A549 (cell line): Measurements from ENCODE around the gene SHD. TPM values are rescaled to one million over a fixed set of nuclear protein-coding genes. Genes with fewer than 3 reads are reported as not detected.

Experiments
- ATAC-seq, 2 experiments: fragments of 200-7000 bp in 1 of 2; fragments of >200 bp in 1 of 2; cut with Nextera tagmentation in 1 of 2; cut with Tn5 transposase in 1 of 2; 3 replicates each; pipeline versions ENCODE4 v1.8.0 to v1.9.1; 2018 to 2020; ENCODE audit warnings: mild to moderate bottlenecking in 1 of 2, moderate library complexity in 1 of 2
- CTCF ChIA-PET: fragments of 300-600 bp; sonication (Branson Sonifier 250); formaldehyde crosslinking; extraction: SDS; loops from one replicate; lab custom pipeline; 2021; ENCODE audit warnings: antibody characterized with exemption, inconsistent platforms; lab: Yijun Ruan, JAX
- POLR2A ChIA-PET: fragments of 350-600 bp; formaldehyde crosslinking; extraction: SDS; loops from one replicate; lab custom pipeline; 2021; ENCODE audit warnings: antibody characterized with exemption, inconsistent platforms; lab: Yijun Ruan, JAX
- DNase-seq, 2 experiments: peaks; one replicate each; pipeline versions ENCODE4 v3.0.0 to v3.0.0-alpha.2; 2011 to 2016; ENCODE audit warnings: low read depth in 1 of 2, low spot score in 1 of 2
- FAIRE-seq: peaks from 2 replicates; lab custom pipeline; 2011; peaks lifted over from hg19 to GRCh38; lab: Jason Lieb, UNC
- H3K27ac ChIP-seq, 2 experiments: fragments of >200 bp; sonication (Bioruptor Twin); formaldehyde crosslinking; 3 replicates each; pipeline ENCODE4 v1.5.1; 2016 to 2017
- H3K4me1 ChIP-seq: fragments of >200 bp; sonication (Bioruptor Twin); formaldehyde crosslinking; 3 replicates; pipeline ENCODE4 v1.6.1; 2016
- H3K4me2 ChIP-seq: fragments of >200 bp; sonication (Bioruptor Twin); formaldehyde crosslinking; 3 replicates; pipeline ENCODE4 v1.6.1; 2016
- H3K4me3 ChIP-seq: fragments of >200 bp; sonication (Bioruptor Twin); formaldehyde crosslinking; 3 replicates; pipeline ENCODE4 v1.5.1; 2016
- H3K9me3 ChIP-seq: fragments of >200 bp; sonication (Bioruptor Twin); formaldehyde crosslinking; 3 replicates; pipeline ENCODE4 v1.6.1; 2016
- ATOH8 ChIP-seq: fragments of 250-450 bp; sonication (Bioruptor Pico); IDR thresholded peaks from 2 replicates; pipeline ENCODE4 v1.5.0; 2020; ENCODE audit warnings: low read depth, mild to moderate bottlenecking, moderate library complexity
- CBX8 ChIP-seq: fragments of 200-600 bp; sonication (generic); IDR thresholded peaks from 2 replicates; pipeline ENCODE4 v1.6.1; 2016
- CEBPB ChIP-seq, 2 experiments: fragments of >200 bp in 1 of 2; sonication (Bioruptor Twin) in 1 of 2; formaldehyde crosslinking in 1 of 2; IDR thresholded peaks; 2 replicates each; pipeline ENCODE4 v1.6.1; 2012 to 2016
- CHD2 ChIP-seq: fragments of 150-350 bp; IDR thresholded peaks from 2 replicates; pipeline ENCODE4 v1.6.1; 2014; ENCODE audit warnings: low read length; ENCODE audit not compliant: partially characterized antibody
- E2F6 ChIP-seq: IDR thresholded peaks from 2 replicates; pipeline ENCODE4 v1.6.1; 2012; ENCODE audit warnings: low read depth, borderline replicate concordance
- EHF ChIP-seq: fragments of 250-450 bp; sonication (Bioruptor Pico); IDR thresholded peaks from 2 replicates; pipeline ENCODE4 v1.5.0; 2020; ENCODE audit warnings: mild to moderate bottlenecking
- ESRRA ChIP-seq: fragments of 150-350 bp; IDR thresholded peaks from 2 replicates; pipeline ENCODE4 v1.6.1; 2014; ENCODE audit warnings: mild to moderate bottlenecking, low read length, borderline replicate concordance
- HDAC2 ChIP-seq: fragments of 200-600 bp; sonication (generic); IDR thresholded peaks from 2 replicates; pipeline ENCODE4 v1.6.1; 2016
- HOXB13 ChIP-seq: fragments of 250-450 bp; sonication (Bioruptor Pico); IDR thresholded peaks from 2 replicates; pipeline ENCODE4 v1.5.0; 2020; ENCODE audit warnings: low read depth, mild to moderate bottlenecking, moderate library complexity
- JUN ChIP-seq, 2 experiments: fragments of >200 bp; sonication (Bioruptor Twin); formaldehyde crosslinking; IDR thresholded peaks; 2 replicates in 1 of 2; 3 replicates in 1 of 2; pipeline ENCODE4 v1.6.1; 2016 to 2017
- JUNB ChIP-seq: fragments of >200 bp; sonication (Bioruptor Twin); formaldehyde crosslinking; IDR thresholded peaks from 2 replicates; pipeline ENCODE4 v1.6.1; 2016
- KDM1A ChIP-seq: fragments of 200-600 bp; sonication (generic); IDR thresholded peaks from 2 replicates; pipeline ENCODE4 v1.6.1; 2016; ENCODE audit warnings: low read depth, mild to moderate bottlenecking
- KDM5A ChIP-seq: fragments of 200-600 bp; sonication (generic); IDR thresholded peaks from 2 replicates; pipeline ENCODE4 v1.6.1; 2016; ENCODE audit warnings: antibody characterized with exemption, mild to moderate bottlenecking
- MAFK ChIP-seq: fragments of 450-650 bp; IDR thresholded peaks from 2 replicates; pipeline ENCODE4 v1.6.1; 2014; ENCODE audit not compliant: partially characterized antibody
- MAZ ChIP-seq: fragments of 150-350 bp; IDR thresholded peaks from 2 replicates; pipeline ENCODE4 v1.6.1; 2014; ENCODE audit warnings: antibody characterized with exemption, low read depth, low read length, borderline replicate concordance
- MYC ChIP-seq: IDR thresholded peaks from 2 replicates; pipeline ENCODE4 v1.6.1; 2012; ENCODE audit warnings: mild to moderate bottlenecking, inconsistent platforms, low read length, improper control_type of control experiment, borderline replicate concordance
- NPAS2 ChIP-seq: fragments of 250-450 bp; sonication (Bioruptor Pico); IDR thresholded peaks from 2 replicates; pipeline ENCODE4 v1.8.0; 2022; ENCODE audit warnings: mild to moderate bottlenecking, moderate library complexity, borderline replicate concordance
- NR3C1 ChIP-seq: fragments of >200 bp; sonication (Bioruptor Twin); formaldehyde crosslinking; IDR thresholded peaks from 3 replicates; pipeline ENCODE4 v1.6.1; 2017
- PBX3 ChIP-seq: IDR thresholded peaks from 2 replicates; pipeline ENCODE4 v1.6.1; 2012
- PHF8 ChIP-seq: fragments of 200-600 bp; sonication (generic); IDR thresholded peaks from 2 replicates; pipeline ENCODE4 v1.6.1; 2016; ENCODE audit warnings: low read depth, mild to moderate bottlenecking, antibody characterized with exemption, moderate library complexity, borderline replicate concordance
- RCOR1 ChIP-seq: fragments of 150-350 bp; IDR thresholded peaks from 2 replicates; pipeline ENCODE4 v1.6.1; 2014; ENCODE audit warnings: antibody characterized with exemption, low read length, low read depth
- RFX5 ChIP-seq: fragments of 450-650 bp; IDR thresholded peaks from 2 replicates; pipeline ENCODE4 v1.7.1; 2014; ENCODE audit warnings: antibody characterized with exemption, mild to moderate bottlenecking, moderate library complexity
- SMC3 ChIP-seq: fragments of >200 bp; sonication (Bioruptor Twin); formaldehyde crosslinking; IDR thresholded peaks from 3 replicates; pipeline ENCODE4 v1.6.1; 2018; ENCODE audit warnings: inconsistent platforms
- TFCP2L1 ChIP-seq: fragments of 250-450 bp; sonication (Bioruptor Pico); IDR thresholded peaks from 2 replicates; pipeline ENCODE4 v1.5.0; 2021; ENCODE audit warnings: mild to moderate bottlenecking
- ZFP36 ChIP-seq: fragments of 450-650 bp; IDR thresholded peaks from 2 replicates; pipeline ENCODE4 v1.6.1; 2014; ENCODE audit warnings: borderline replicate concordance; ENCODE audit not compliant: partially characterized antibody
- ZNF302 ChIP-seq: fragments of 250-450 bp; sonication (Bioruptor Pico); IDR thresholded peaks from 2 replicates; pipeline ENCODE4 v1.9.0; 2021; ENCODE audit warnings: inconsistent platforms, mild to moderate bottlenecking, moderate library complexity
- WGBS: methylation state at CpG from one replicate; pipeline ENCODE4 v1.1.6; 2017; ENCODE audit errors: missing lambda C conversion rate; 5-methylcytosine and 5-hydroxymethylcytosine counted together
- polyA plus RNA-seq, 4 experiments: library from polyadenylated mRNA; depleted of rRNA in 3 of 4; stranded (reverse); fragments of >200 nt; fragmentation: RNase III in 1 of 4; extraction: RNeasy Plus Mini Kit Qiagen cat#74134 plus additional on column Dnase treatment in 1 of 4; gene quantifications; 2 replicates in 3 of 4; 3 replicates in 1 of 4; pipeline ENCODE4 v1.2.3, GENCODE V29; 2011 to 2017

SHD gene
- polyA plus RNA-seq, 2 of the 4 experiments (the other 2 are of a cell fraction) = 0.08 TPM; not detected in 1

GRCh38 chr19:4318460-4318859 is 39.4 kb downstream of the SHD start:
- Histone ChIP-seq H3K9me3 (no peaks in the 10 kb centered on the region; the same call in 2 of the 3 replicates), H3K4me3 (no peak overlapping the region), H3K4me1 (no peaks in the 10 kb centered on the region), H3K27ac (no peak overlapping the region), H3K4me2 (no peak overlapping the region)
- DNase-seq (no peak), FAIRE-seq (no peak), ATAC-seq (no peak)
- 71% methylated on average over 7 of the region's 7 CpGs for WGBS
- ChIA-PET POLR2A (no interaction called here), CTCF (no interaction called here)
- TF ChIP-seq NPAS2 (CRISPR knock-in tag) (no peak), MYC (no peak)

GRCh38 chr19:4319067-4319718 is 40.1 kb downstream of the SHD start:
- TF ChIP-seq ZFP36 (no peak), HDAC2 (no peak), KDM1A (no peak), CBX8 (no peak), E2F6 (no peak), CEBPB (IDR thresholded peaks at IDR 0.05) (no peak), PHF8 (no peak), PBX3 (no peak), JUN (IDR thresholded peaks at IDR 0.05) (no peak), RFX5 (no peak), KDM5A (no peak), NR3C1 (no peak), ATOH8 (no peak), SMC3 (no peak), NPAS2 (CRISPR knock-in tag) (no peak), MAFK (no peak), ESRRA (no peak), ZNF302 (no peak), TFCP2L1 (CRISPR knock-in tag) (no peak), RCOR1 (no peak)
- H3K4me3 ChIP-seq = no peak overlapping the region
- ChIA-PET CTCF (no interaction called here), POLR2A (no interaction called here)
- WGBS = 96% methylated on average over 2 of the region's 2 CpGs
- no peaks in the 10 kb centered on the region; the same call in 2 of the 3 replicates for H3K9me3 ChIP-seq
- FAIRE-seq = no peak
- H3K4me2 ChIP-seq = no peak overlapping the region
- ATAC-seq = no peak
- no peak overlapping the region for H3K27ac ChIP-seq
- no peak for DNase-seq
- H3K4me1 ChIP-seq = no peaks in the 10 kb centered on the region

GRCh38 chr19:4320419-4320818 is 41.4 kb downstream of the SHD start:
- Histone ChIP-seq H3K4me1 (no peaks in the 10 kb centered on the region), H3K4me3 (no peak overlapping the region), H3K27ac (no peak overlapping the region)
- POLR2A ChIA-PET = no interaction called here
- 66% methylated on average over 2 of the region's 2 CpGs for WGBS
- ATAC-seq (no peak), DNase-seq (no peak)
- TF ChIP-seq CHD2 = no peak
- TF ChIP-seq E2F6 = no peak
- TF ChIP-seq MAZ = no peak
- no peak for TF ChIP-seq MAFK
- TF ChIP-seq JUNB = no peak
- TF ChIP-seq HOXB13 (CRISPR knock-in tag) = no peak
- no peak for TF ChIP-seq EHF
- TF ChIP-seq CEBPB (IDR thresholded peaks at IDR 0.05) = no peak
- TF ChIP-seq PHF8 = no peak
- TF ChIP-seq ESRRA = no peak
- no peak for TF ChIP-seq SMC3
- TF ChIP-seq ZFP36 = no peak
- TF ChIP-seq, all 56 proteins: peak for 0
- no peaks in the 10 kb centered on the region; the same call in 2 of the 3 replicates for H3K9me3 ChIP-seq
- CTCF ChIA-PET = no interaction called here
- H3K4me2 ChIP-seq = no peak overlapping the region
- no peak for FAIRE-seq
